Adipose tissue (tissue), 3 donors: Measurements from ENCODE around the gene IGF2BP3. TPM values are rescaled to one million over a fixed set of nuclear protein-coding genes. Genes with fewer than 3 reads are reported as not detected.

ENCODE experiments used
- H3K27ac ChIP-seq: one replicate; pipeline ENCODE4 v1.5.1; 2013; ENCODE audit warnings: low read depth, low read length
- WGBS, 3 donors: extraction: QIAGEN DNeasy Blood & Tissue Kit; methylation state at CpG; one replicate each; pipeline ENCODE4 v1.1.7; 2013; 5-methylcytosine and 5-hydroxymethylcytosine counted together
- polyA plus RNA-seq, 3 donors: library from polyadenylated mRNA; stranded (reverse); fragments of 200-250 nt; gene quantifications; one replicate each; pipeline ENCODE4 v1.2.3, GENCODE V29; 2013
- donor health status: healthy with polysubstance abuse.
- donor health status: Bipolar disorder and iron deficiency.
- donor health status: healthy.

The IGF2BP3 gene
- polyA plus RNA-seq, 3 donors, result 0.07 to 0.68 (median 0.45) TPM

DNA sequence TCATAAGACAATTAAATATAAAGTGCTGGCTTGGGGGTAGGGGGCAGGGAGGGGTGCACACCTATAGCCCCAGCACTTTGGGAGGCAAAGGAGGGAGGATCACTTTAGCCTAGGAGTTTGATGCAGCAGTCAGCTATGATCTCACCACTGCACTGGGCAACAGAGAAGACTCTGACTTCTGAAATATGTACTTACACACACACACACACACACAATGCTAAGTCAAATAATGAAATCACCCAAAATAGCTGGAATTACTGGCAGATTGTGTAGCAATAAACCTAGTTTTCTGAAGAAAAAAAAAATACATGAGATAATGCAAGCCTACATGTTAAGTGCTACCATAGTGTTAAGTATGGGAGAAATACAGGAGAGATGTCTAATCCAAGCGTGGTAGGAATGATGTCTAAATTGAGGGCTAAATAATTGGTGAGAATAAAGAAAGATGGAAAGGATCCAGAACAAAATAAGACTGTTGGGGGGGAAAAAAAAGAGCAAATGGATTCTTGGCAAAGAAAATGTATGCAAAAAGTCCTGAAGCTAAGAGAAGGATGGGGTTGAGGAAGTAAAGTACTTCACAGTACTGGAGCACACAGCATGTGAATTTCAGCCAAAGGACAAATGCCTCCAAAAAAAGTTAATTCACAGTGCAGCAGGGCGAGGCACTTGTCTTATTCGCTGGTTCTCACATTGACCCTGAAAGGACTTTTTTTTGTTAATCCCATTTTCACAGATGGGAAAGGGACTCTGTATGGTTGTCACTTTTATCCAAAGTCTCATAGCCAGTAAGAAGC lies 73.9 kb downstream of the IGF2BP3 start:
- no peak overlapping the region for H3K27ac ChIP-seq
- 65 to 88% (median 65%) methylated on average over 3 of the region's 3 CpGs for WGBS, 3 donors

- no peak overlapping the region for H3K27ac ChIP-seq
- 37 to 96% (median 87%) methylated on average over 3 of the region's 3 CpGs for WGBS, 3 donors
Measured at GRCh38 chr7:23394488-23395171, 75.7 kb downstream of the IGF2BP3 start.

- 38 to 93% (median 83%) methylated on average over 3 of the region's 3 CpGs for WGBS, 3 donors
- no peak overlapping the region for H3K27ac ChIP-seq
Measured at GRCh38 chr7:23393636-23394035, 76.7 kb downstream of the IGF2BP3 start.

- 81 to 89% (median 85%) methylated on average over 3 of the region's 3 CpGs for WGBS, 3 donors
- no peak overlapping the region for H3K27ac ChIP-seq
Measured at GRCh38 chr7:23389701-23390100, 80.6 kb downstream of the IGF2BP3 start.

DNA sequence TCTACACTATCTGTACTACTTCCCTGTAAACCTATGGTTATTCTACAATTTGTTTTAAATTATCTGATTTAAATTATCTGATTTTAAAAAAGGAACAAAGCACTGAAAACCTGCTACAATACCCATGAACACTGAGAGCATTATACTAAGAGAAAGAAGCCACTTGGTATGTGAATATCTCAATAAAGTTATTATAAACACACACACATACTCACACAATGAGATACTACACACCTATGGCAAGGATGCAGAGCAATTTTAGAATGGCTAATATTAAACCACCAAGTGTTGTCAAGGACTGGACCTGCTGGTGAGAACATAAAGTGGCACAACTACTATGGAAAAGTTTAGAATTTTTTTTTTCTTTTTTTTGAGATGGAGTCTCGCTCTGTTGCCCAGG lies 82.7 kb downstream of the IGF2BP3 start:
- H3K27ac ChIP-seq, result no peak overlapping the region
- WGBS, 3 donors, result 93 to 100% (median 100%) methylated on average over 1 of the region's 1 CpG

- WGBS, 3 donors, result 90 to 94% (median 93%) methylated on average over 1 of the region's 1 CpG
- H3K27ac ChIP-seq, result no peak overlapping the region
Measured at GRCh38 chr7:23385140-23385539, 85.2 kb downstream of the IGF2BP3 start.

GRCh38 chr7:23383225-23383624 lies 87.1 kb downstream of the IGF2BP3 start:
- H3K27ac ChIP-seq, result no peak overlapping the region
- 89 to 94% (median 90%) methylated on average over 2 of the region's 2 CpGs for WGBS, 3 donors

GRCh38 chr7:23380961-23381360 lies 89.3 kb downstream of the IGF2BP3 start:
- no peak overlapping the region for H3K27ac ChIP-seq
- WGBS, 3 donors, result 78 to 96% (median 89%) methylated on average over 3 of the region's 3 CpGs

DNA sequence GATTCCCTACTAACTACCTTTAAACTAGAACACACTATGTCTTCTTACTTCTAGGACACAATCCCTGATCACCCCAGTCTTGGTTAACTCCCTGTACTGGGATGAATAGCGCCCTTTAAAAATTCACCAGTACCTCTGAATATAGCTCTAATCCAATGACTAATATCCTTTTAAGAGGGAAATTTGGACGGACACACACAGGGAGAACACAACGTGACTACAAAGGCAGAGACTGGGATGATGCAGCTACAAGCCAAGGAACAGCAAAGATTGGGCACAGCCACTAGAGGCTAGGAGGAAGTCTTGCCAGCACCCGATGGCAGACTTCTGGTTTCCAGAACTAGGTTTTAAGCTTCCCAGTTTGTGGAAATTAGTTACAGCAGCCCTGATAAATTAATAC lies 89.7 kb downstream of the IGF2BP3 start:
- H3K27ac ChIP-seq, result no peak overlapping the region
- WGBS, 3 donors, result 81 to 89% (median 86%) methylated on average over 4 of the region's 4 CpGs

DNA sequence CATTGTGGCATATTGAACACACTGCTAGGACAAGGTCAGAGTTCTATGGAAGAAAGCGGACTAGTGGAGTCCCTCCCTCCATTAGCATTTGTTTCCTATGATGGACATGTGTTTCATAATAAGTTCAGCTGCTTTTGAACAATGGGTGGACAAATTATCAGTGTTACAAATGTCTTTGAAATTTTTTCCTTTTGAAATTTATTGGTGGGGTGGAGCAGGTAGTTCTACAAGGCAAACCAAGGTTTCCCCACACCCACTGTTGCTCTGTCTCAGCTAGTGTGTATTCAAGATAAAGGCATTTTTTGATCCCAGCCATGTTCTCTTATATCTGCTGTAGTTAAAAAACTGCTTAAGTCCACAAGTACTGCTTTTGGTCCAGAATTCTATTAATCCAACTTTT lies 91.3 kb downstream of the IGF2BP3 start:
- WGBS, 3 donors, result 88 to 96% (median 88%) methylated on average over 1 of the region's 1 CpG
- H3K27ac ChIP-seq, result no peak overlapping the region

GRCh38 chr7:23377134-23377533 lies 93.2 kb downstream of the IGF2BP3 start:
- WGBS, 3 donors, result 79 to 85% (median 81%) methylated on average over 3 of the region's 3 CpGs
- H3K27ac ChIP-seq, result no peak overlapping the region

GRCh38 chr7:23373151-23374004 lies 96.9 kb downstream of the IGF2BP3 start:
- no peak overlapping the region for H3K27ac ChIP-seq
- WGBS, 3 donors, result 54 to 76% (median 68%) methylated on average over 6 of the region's 6 CpGs

DNA sequence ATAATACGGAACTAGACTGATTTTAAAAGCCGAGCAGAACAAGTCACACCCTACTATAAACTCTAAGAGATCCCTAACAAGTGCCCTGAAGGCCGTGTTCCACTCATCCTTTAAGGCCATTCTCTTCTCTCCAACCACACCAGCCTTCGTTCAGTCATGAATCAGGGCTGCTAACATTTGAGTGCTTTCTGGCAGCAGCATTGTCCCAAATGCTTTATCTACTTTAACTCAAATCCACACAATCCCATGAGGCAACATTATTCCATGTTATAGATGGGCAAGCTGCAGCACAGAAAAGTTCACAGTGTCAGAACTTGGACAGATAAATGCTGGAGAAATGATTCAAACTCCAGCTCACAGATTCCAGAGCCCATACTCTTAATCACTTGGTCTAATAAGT lies 97.7 kb downstream of the IGF2BP3 start:
- WGBS, 3 donors, result 71 to 85% (median 74%) methylated on average over 4 of the region's 4 CpGs

DNA sequence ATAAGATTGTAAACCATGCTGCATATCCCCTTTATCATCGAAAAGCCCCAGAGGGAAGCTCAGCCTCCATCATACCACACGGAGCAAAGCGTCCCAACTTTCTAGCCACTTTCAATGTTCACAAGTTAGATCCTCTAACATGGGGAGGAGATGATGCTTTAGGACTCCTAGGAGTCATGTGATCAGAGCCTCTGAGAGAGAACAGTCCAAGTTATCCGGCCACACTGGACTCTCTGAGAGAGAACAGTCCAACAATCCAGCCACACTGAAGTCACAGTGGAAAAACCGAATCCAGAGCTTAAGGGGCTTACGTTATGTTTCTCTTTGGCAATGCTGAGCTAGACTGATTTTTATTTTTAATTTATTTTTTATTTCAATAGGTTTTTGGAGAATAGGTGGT lies 98.6 kb downstream of the IGF2BP3 start:
- 75 to 91% (median 87%) methylated on average over 6 of the region's 6 CpGs for WGBS, 3 donors
- no peak overlapping the region for H3K27ac ChIP-seq

More for the DNA sequence above, 97.7 kb downstream of the IGF2BP3 start:
- no peak overlapping the region for H3K27ac ChIP-seq

GRCh38 chr7:23369695-23370404 lies 100.4 kb downstream of the IGF2BP3 start:
- WGBS, 3 donors, result 71 to 84% (median 81%) methylated on average over 5 of the region's 5 CpGs
- H3K27ac ChIP-seq, result no peak overlapping the region

GRCh38 chr7:23369100-23369499 lies 101.2 kb downstream of the IGF2BP3 start:
- no peak overlapping the region for H3K27ac ChIP-seq
- WGBS, 3 donors, result 80 to 91% (median 89%) methylated on average over 4 of the region's 4 CpGs

DNA sequence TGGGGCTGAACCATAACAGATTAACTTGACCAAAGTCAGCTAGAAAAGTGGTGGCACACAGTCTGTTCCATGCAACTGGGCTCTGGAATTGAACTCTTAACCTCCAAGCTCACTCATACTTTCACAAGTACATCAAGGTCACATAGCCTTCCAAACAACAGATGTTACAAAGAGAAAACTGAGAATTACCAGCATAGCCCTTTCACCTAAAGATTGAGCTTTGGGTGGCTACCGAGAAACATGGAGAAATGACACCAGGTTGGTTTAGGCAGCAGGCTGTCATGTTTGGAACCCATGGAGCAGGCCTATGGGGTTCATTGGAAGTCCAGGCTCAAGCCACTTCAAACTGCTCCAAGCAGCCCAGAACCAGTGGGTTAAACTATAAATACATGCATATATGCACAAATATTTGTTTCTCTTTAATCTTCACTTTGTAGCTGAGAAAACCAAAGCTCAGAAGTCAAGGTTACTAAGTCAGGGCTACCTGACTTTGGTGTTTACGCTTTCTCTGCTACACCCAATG lies 112.1 kb downstream of the IGF2BP3 start:
- no peak overlapping the region for H3K27ac ChIP-seq
- 82 to 95% (median 92%) methylated on average over 2 of the region's 2 CpGs for WGBS, 3 donors
